HCT116 (cell line): ENCODE measurements around the gene OCRL.

ENCODE experiments used
- EZH2 ChIP-seq: fragments of 200-600 bp; sonication (generic); IDR thresholded peaks from 2 replicates; pipeline ENCODE4 v1.6.1; 2017; ENCODE audit warnings: antibody characterized with exemption, mixed run types
- POLR2A ChIP-seq: IDR thresholded peaks from 2 replicates; pipeline ENCODE4 v1.7.0; 2011; ENCODE audit warnings: borderline replicate concordance; ENCODE audit not compliant: insufficient read depth, insufficient read length; ENCODE audit errors: extremely low read depth
- TF ChIP-seq, protein P1 (sequence below), 3 experiments: fragments of 200-600 bp in 1 of 3; sonication (generic) in 1 of 3; IDR thresholded peaks in 2 of 3; conservative IDR thresholded peaks in 1 of 3; 2 replicates each; pipeline ENCODE4 v1.5.1; 2012 to 2017; ENCODE audit warnings: low read depth in 2 of 3, low read length in 2 of 3, antibody characterized with exemption in 1 of 3, borderline replicate concordance in 1 of 3, control low read depth in 1 of 3, mild to moderate bottlenecking in 1 of 3, mixed read lengths in 1 of 3, mixed run types in 1 of 3, moderate library complexity in 1 of 3; ENCODE audit not compliant: insufficient read depth in 1 of 3
- TF ChIP-seq, protein P2 (sequence below): IDR thresholded peaks from 2 replicates; pipeline ENCODE4 v1.6.1; 2012

DNA sequence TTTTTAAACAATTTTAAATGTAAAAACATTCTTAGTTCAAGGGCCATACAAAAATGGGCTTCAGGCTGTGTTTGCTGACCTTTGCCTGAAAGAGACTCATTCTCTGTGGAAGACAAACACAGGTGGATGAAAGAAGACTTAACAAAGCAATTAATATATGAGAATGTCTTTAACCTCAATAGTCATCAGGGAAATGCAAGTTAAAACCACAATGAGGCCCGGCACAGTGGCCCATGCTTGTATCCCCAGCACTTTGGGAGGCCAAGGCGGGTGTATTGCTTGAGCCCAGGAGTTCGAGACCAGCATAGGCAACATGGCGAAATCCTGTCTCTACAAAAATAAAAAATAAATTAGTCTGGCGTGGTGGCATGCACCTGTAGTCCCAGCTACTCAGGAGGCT, 9.6 kb upstream of the OCRL start:
- TF ChIP-seq POLR2A (no peak), EZH2 (no peak)
- TF ChIP-seq, protein P1, sequence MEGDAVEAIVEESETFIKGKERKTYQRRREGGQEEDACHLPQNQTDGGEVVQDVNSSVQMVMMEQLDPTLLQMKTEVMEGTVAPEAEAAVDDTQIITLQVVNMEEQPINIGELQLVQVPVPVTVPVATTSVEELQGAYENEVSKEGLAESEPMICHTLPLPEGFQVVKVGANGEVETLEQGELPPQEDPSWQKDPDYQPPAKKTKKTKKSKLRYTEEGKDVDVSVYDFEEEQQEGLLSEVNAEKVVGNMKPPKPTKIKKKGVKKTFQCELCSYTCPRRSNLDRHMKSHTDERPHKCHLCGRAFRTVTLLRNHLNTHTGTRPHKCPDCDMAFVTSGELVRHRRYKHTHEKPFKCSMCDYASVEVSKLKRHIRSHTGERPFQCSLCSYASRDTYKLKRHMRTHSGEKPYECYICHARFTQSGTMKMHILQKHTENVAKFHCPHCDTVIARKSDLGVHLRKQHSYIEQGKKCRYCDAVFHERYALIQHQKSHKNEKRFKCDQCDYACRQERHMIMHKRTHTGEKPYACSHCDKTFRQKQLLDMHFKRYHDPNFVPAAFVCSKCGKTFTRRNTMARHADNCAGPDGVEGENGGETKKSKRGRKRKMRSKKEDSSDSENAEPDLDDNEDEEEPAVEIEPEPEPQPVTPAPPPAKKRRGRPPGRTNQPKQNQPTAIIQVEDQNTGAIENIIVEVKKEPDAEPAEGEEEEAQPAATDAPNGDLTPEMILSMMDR (IDR thresholded peaks at IDR 0.05 in 2 of 3, conservative IDR thresholded peaks at IDR 0.05 in 1 of 3; ENCODE audit: borderline replicate concordance in 1 of 3, insufficient read depth in 1 of 3, low read depth in 2 of 3, low read length in 2 of 3) = no peak
- TF ChIP-seq, protein P2, sequence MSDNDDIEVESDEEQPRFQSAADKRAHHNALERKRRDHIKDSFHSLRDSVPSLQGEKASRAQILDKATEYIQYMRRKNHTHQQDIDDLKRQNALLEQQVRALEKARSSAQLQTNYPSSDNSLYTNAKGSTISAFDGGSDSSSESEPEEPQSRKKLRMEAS = no peak
